Measurements from ENCODE around the gene PARK7. TPM values are rescaled to one million over a fixed set of nuclear protein-coding genes. Genes with fewer than 3 reads are reported as not detected.

Gene PARK7
- total RNA-seq, 1 experiment from 2014 or later = 422 TPM

- no peak for DNase-seq (ENCODE audit: low read depth)
Measured at GRCh38 chr1:8023995-8024313, 62.4 kb downstream of the PARK7 start.

GRCh38 chr1:8024329-8024728 lies 62.8 kb downstream of the PARK7 start:
- no peak for DNase-seq (ENCODE audit: low read depth)

GRCh38 chr1:8025061-8025670 lies 63.7 kb downstream of the PARK7 start:
- no peak for DNase-seq (ENCODE audit: low read depth)

GRCh38 chr1:8025671-8026144 lies 64.2 kb downstream of the PARK7 start:
- DNase-seq (ENCODE audit: low read depth) = no peak

- DNase-seq (ENCODE audit: low read depth) = peak; percentile 95
Measured at GRCh38 chr1:8026153-8026975, 64.9 kb downstream of the PARK7 start, which contains the start of gene ERRFI1. Gene ERRFI1 (minus strand): TSS chr1:8026309. CDS start chr1:8015619, 10,690 bp downstream.

- no peak for DNase-seq (ENCODE audit: low read depth)
Measured at GRCh38 chr1:8026976-8027747, 65.7 kb downstream of the PARK7 start.

GRCh38 chr1:8027748-8028570 lies 66.4 kb downstream of the PARK7 start:
- peak; percentile 93 for DNase-seq (ENCODE audit: low read depth)

GRCh38 chr1:8028571-8028910 lies 67.0 kb downstream of the PARK7 start:
- DNase-seq (ENCODE audit: low read depth) = no peak

GRCh38 chr1:8031176-8031785 lies 69.8 kb downstream of the PARK7 start:
- DNase-seq (ENCODE audit: low read depth) = peak; percentile 59

- no peak for DNase-seq (ENCODE audit: low read depth)
Measured at GRCh38 chr1:8032366-8032910, 70.9 kb downstream of the PARK7 start.

- DNase-seq (ENCODE audit: low read depth) = no peak
Measured at GRCh38 chr1:8033322-8033721, 71.8 kb downstream of the PARK7 start.

Other genes starting within 250 kb of the PARK7 start
- gene VAMP3, start 190.4 kb upstream of the PARK7 start, total RNA-seq (2014; rRNA removed; shearing (Covaris generic)) = 140 and 167 TPM in 2 replicates
- gene PER3, start 177.4 kb upstream of the PARK7 start, total RNA-seq (2014; rRNA removed; shearing (Covaris generic)) = 11.8 and 14.9 TPM in 2 replicates
- 0.10 TPM in 1 of 2 replicates, not detected in the other for gene UTS2, start 108.6 kb upstream of the PARK7 start, total RNA-seq (2014; rRNA removed; shearing (Covaris generic))
- gene TNFRSF9, start 20.9 kb upstream of the PARK7 start, total RNA-seq (2014; rRNA removed; shearing (Covaris generic)) = 4.1 and 4.2 TPM in 2 replicates
- 87.4 and 99.4 TPM in 2 replicates for gene ERRFI1, start 64.6 kb downstream of the PARK7 start, total RNA-seq (2014; rRNA removed; shearing (Covaris generic))